Nephron (organoid): ENCODE results near the gene TOM1L2.

Experiments
- H3K27ac Mint-ChIP-seq, 3 experiments: 2 replicates each; pipeline ENCODE4 v1.8.0; 2020; ENCODE audit warnings: mixed read lengths in 3 of 3, mild to moderate bottlenecking in 2 of 3, moderate library complexity in 1 of 3
- H3K27me3 Mint-ChIP-seq: 2 replicates; pipeline ENCODE4 v1.8.0; 2021; ENCODE audit warnings: low read depth, mild to moderate bottlenecking, moderate library complexity, mixed read lengths
- H3K36me3 Mint-ChIP-seq: 2 replicates; pipeline ENCODE4 v1.8.0; 2020; ENCODE audit warnings: low read depth, mixed read lengths
- H3K4me1 Mint-ChIP-seq: 2 replicates; pipeline ENCODE4 v1.8.0; 2020; ENCODE audit warnings: mixed read lengths
- H3K4me3 Mint-ChIP-seq, 3 experiments: 2 replicates each; pipeline ENCODE4 v1.8.0; 2020; ENCODE audit warnings: mild to moderate bottlenecking in 3 of 3, mixed read lengths in 3 of 3, moderate library complexity in 2 of 3
- H3K9me3 Mint-ChIP-seq: 2 replicates; pipeline ENCODE4 v1.8.0; 2020; ENCODE audit warnings: mixed read lengths
- CTCF ChIP-seq, 3 experiments: fragments of 200-600 bp; sonication (generic); IDR thresholded peaks; one replicate each; pipeline ENCODE4 v1.5.0; 2021; ENCODE audit warnings: antibody characterized with exemption in 3 of 3; ENCODE audit not compliant: unreplicated experiment in 3 of 3

The TOM1L2 gene

DNA sequence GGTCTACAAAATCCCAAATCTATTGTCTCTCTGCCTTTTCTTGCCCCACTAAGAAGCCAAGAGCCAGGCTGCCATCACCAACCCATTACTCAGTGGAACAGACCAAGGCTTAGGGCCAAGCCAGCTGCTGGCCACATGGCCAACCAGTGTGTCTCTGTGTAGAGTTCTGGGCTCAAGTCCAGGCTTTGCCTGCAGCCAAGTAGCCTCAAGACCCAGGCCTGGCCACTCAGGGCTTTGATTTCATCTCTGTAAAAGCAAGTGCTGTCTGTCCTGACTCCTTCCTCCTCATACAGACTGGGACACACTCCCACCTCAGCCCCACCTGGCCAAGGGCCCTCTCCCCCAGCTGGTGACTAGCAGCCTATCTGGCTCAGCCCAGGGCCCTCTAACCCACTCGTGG lies 150.0 kb downstream of the TOM1L2 start:
- H3K9me3 Mint-ChIP-seq, result no peaks in the 10 kb centered on the region
- H3K4me3 Mint-ChIP-seq, result peak overlapping the region in 2 of 3 experiments; percentile 62 to 71
- H3K36me3 Mint-ChIP-seq, result peaks cover 7% of the 10 kb centered on the region
- H3K4me1 Mint-ChIP-seq, result peaks cover 26% of the 10 kb centered on the region
- H3K27ac Mint-ChIP-seq, result no peak overlapping the region
- H3K27me3 Mint-ChIP-seq, result no peaks in the 10 kb centered on the region
- TF ChIP-seq CTCF (IDR thresholded peaks at IDR 0.05; ENCODE audit: unreplicated experiment in 3 of 3), result no peak

- peaks cover 7% of the 10 kb centered on the region for H3K36me3 Mint-ChIP-seq
These were observed 151.6 kb downstream of the TOM1L2 start for GRCh38 chr17:17820463-17821158.

GRCh38 chr17:17820046-17820445 lies 152.2 kb downstream of the TOM1L2 start:
- peaks cover 18% of the 10 kb centered on the region for H3K4me1 Mint-ChIP-seq
- no peaks in the 10 kb centered on the region for H3K27me3 Mint-ChIP-seq
- peak overlapping the region in 1 of 3 experiments; percentile 44 for H3K4me3 Mint-ChIP-seq
- TF ChIP-seq CTCF (IDR thresholded peaks at IDR 0.05; ENCODE audit: unreplicated experiment in 3 of 3), result no peak
- no peaks in the 10 kb centered on the region for H3K9me3 Mint-ChIP-seq
- peaks cover 7% of the 10 kb centered on the region for H3K36me3 Mint-ChIP-seq
- no peak overlapping the region for H3K27ac Mint-ChIP-seq

More at GRCh38 chr17:17820463-17821158, 151.6 kb downstream of the TOM1L2 start:
- peak overlapping the region in 2 of 3 experiments; percentile 42 to 44 for H3K4me3 Mint-ChIP-seq
- no peaks in the 10 kb centered on the region for H3K9me3 Mint-ChIP-seq
- H3K27ac Mint-ChIP-seq, result peak overlapping the region in 1 of 3 experiments; percentile 42
- H3K4me1 Mint-ChIP-seq, result peaks cover 20% of the 10 kb centered on the region
- H3K27me3 Mint-ChIP-seq, result no peaks in the 10 kb centered on the region
- no peak for TF ChIP-seq CTCF (IDR thresholded peaks at IDR 0.05; ENCODE audit: unreplicated experiment in 3 of 3)

GRCh38 chr17:17819561-17819995 lies 152.6 kb downstream of the TOM1L2 start:
- Mint-ChIP-seq H3K27me3 (no peaks in the 10 kb centered on the region), H3K27ac (no peak overlapping the region), H3K36me3 (peaks cover 7% of the 10 kb centered on the region), H3K9me3 (no peaks in the 10 kb centered on the region), H3K4me3 (no peak overlapping the region), H3K4me1 (peaks cover 13% of the 10 kb centered on the region)
- no peak for TF ChIP-seq CTCF (IDR thresholded peaks at IDR 0.05; ENCODE audit: unreplicated experiment in 3 of 3)

- H3K4me1 Mint-ChIP-seq, result peaks cover 9% of the 10 kb centered on the region
These were observed 153.1 kb downstream of the TOM1L2 start for GRCh38 chr17:17819111-17819510.

More at GRCh38 chr17:17819111-17819510, 153.1 kb downstream of the TOM1L2 start:
- Mint-ChIP-seq H3K9me3 (no peaks in the 10 kb centered on the region), H3K27ac (no peak overlapping the region), H3K4me3 (no peak overlapping the region), H3K36me3 (peaks cover 7% of the 10 kb centered on the region), H3K27me3 (no peaks in the 10 kb centered on the region)
- no peak for TF ChIP-seq CTCF (IDR thresholded peaks at IDR 0.05; ENCODE audit: unreplicated experiment in 3 of 3)
